NCI-H446 (cell line): ENCODE data around the gene PTX3.

Experiments used
- DNase-seq, 2 experiments: peaks; one replicate each; lab custom pipeline; 2025; lab: John Stamatoyannopoulos, UW

Gene PTX3

DNA sequence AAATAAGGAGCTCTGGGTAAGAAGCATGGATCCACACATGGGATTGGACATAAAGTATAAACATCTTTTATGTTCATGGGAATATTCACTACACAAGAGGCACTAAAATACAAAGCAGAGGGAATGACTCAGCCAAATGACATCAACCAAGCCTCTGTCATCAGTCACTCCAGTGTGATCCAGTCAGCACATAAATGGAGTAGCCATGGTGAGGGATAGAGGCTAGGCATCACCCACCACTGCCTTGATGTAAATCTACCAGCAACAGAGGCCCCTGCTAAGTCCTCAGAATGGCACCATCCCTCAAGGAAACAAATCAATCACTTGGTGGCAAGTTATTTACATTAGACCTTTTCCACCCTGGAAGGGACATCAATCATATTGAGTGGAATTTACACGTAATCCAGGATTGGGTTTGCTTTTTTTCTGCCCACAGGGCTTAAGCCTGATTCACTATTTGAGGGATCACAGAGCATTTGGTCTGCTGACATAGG lies 39.3 kb downstream of the PTX3 start:
- DNase-seq: no peak

DNA sequence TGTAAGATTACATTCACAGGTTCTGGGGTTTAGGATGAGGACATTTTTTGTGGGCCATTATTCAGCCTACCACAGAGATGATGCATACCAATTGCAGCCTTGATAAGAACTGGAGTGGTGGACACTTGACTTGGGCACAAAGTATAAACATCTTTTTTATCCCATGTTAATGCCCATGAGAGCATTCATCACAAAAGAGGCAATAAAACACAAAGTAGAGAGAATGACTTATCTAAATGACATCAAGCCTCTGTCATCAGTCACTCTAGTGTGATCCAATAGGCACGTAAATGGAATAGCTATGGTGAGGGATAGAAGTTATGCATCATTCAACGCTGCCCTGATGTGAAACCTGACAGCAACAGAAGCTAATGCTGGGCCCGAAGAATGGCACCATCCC lies 40.8 kb downstream of the PTX3 start:
- no peak for DNase-seq

DNA sequence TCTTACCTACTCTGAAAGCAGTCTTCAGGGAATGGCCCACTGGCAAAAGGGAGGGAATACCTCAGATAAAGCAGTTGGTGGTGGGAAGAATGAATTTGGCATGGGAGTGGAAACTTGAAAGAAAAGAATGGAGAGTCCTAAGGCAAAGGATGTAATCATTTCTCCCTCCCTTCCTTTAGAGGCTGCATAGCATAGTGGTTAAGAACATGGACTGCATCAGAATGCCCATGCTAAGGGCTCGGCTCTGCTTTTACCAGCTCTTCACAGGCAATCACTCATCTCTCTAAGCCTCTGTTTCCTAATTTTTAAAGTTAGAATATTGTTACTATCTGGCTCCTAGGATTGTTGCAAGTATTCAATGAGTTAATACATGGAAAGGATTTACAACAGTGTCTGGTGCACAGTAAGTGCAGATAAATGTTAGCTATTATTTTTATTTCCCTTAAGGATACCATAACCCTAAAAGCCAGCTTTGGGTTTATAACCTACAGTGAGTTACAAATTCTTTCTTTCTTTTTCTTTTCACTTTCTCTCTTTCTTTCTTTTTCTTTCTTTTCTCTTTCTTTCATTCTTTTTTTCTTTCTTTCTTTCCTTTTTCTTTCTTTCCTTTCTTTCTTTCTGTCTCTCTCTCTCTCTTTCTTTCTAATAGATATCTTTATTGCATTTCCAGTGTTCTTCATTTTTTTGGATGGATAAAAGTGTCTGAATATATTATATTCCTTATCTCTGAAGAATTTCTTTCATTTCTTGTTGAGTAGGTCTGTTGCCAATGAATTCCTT lies 43.0 kb downstream of the PTX3 start:
- no peak for DNase-seq

DNA sequence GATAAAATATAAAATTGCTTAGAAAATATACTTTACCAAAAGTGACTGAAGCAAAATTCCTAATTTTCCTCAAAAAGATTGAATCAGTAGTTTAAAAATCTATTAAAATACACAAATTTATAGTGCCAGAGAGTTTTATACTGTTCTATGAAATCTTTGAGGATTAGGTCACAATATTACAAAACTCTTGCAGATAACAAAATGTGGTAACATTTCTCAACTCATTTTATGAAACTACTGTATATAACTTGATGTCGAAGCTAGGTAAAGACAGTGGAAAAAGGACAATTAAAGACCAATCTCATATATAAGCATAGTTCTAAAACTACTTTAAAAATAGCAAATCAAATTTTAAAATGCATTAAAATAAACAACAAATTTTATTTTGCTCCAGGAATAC lies 50.7 kb downstream of the PTX3 start:
- no peak for DNase-seq

DNA sequence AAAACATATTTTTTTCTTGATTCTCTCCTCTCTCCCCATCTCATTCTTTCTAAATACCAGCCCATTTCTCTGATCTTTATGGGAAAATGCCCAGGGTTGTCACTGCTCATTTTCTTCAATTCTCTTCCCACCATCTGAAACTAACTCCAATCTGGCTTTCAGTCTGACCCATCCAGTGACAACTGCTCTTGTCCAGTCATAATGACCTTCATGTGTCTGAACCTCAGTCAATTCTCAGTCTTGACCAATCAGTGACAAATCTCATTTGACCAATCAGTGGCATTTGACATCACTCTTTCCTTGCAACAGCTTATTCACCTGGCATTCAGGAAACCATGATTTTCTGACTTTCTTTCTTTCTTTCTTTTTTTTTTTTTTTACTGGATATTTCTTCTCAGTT lies 51.5 kb downstream of the PTX3 start:
- DNase-seq: no peak

DNA sequence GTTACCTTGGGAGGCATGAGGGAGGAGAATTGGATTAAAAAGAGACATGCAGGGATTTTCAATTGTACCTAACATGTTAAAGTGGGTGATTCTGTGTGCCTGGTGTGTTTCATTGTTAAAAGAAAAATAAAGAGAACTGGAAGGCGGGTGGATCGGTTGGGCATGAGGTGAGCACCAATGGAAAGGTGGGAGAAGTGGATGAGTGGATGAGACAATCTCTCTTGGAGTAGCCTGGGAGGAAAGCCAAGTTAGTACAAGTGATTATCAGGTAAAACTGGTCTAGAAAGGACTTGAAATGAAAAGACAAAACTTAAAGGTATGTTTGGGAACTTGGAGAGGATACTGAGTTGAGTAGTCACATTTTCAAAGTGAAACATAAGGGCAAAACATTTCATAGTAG lies 54.5 kb downstream of the PTX3 start:
- DNase-seq: no peak
